GM18502 (cell line): ENCODE data around the gene LCE2A.

Experiments used
- ATAC-seq: cut with Tn5 transposase; IDR thresholded peaks from one replicate; pipeline ENCODE4 v1.9.1; 2021; ENCODE audit warnings: mild to moderate bottlenecking; ENCODE audit not compliant: unreplicated experiment, poor library complexity

Gene LCE2A

DNA sequence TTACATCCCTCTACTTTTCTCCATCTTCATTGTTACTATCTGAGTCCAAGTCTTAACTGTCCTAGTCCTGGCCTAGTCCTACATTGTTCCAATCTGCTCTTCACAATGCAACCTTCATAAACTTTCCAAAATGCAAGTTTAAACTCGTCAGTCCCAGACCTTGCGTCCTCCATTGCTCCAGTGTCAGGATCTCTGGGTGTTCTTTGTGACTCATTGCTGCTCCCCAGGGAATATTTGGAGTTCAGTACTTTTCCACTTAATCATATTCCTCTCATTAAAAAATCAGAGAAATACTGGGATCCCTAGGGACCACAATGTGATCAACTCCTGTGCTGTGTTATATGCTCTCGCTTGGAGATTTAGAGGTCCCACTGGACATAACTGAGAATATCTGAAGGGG, 41.7 kb downstream of the LCE2A start:
- ATAC-seq = no peak

DNA sequence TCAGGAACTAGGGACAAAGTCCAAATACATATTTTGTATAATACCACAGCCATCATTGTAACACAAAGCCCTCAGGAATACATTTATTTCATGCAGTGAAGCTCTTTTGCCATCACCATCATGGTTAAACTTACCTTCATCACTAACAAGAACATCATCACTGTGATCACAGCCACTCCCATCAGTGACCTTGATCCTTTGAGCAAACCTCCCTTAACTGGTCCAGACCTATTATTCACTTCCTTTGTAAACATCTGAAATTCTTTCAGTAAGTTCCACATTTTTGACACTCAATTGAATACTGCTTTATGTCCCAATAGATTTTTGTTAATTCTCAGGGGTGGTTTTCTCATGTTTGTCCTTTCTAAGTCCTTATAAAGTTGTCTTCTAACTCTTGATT, 43.5 kb downstream of the LCE2A start:
- ATAC-seq = no peak

- ATAC-seq = no peak
Measured at GRCh38 chr1:152743371-152744145, 45.4 kb downstream of the LCE2A start.

DNA sequence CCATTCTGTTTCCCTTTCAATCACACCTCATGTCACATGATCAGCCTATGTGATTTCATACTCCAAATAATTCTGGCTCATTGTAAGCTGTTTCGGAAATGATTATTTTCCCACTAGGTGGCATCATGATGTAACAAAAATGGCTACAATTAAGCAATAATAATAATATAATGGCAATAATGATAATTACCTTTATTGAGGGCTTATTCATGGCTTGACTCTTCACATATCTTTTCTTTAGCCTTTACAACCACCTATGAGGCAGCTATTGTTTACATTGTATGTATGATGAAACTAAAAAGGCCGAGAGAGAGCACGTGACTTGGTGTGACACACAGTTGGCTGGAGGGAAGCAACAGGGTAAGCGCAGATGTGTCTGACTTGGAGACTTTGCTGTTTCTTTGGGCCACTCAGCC, 47.2 kb downstream of the LCE2A start:
- ATAC-seq = no peak

DNA sequence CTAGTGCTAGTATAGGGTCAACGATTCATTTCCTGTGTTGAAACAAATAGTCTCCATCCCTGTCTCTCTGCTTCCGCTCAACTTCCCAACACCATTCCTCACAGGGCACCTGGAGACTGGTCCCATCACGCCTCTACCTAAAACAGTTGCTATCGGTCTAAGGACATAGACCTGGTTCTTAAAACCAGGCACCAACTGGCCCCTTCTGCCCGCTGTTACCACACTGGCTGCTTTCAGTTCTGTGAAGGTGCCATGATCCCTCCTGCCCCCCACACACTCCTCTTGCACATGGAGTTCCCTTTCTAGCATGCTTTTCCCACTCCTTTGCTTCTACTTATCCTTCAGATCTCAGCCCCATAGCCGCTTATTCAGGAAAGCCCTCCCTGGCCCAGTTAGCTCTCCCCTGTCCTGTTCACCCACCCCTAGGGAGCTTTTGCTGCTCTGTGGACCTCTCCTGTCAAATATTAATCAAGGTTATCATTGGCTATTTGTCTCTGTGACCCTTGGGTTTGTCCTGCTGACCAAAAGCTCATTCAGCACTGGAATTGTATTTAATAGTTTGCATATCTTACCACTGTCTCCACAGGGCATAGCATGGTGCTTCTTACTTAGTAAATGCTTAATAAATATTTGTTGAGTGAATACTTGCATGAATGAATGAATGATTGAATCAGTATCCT, 47.8 kb downstream of the LCE2A start:
- no peak for ATAC-seq

GRCh38 chr1:152747831-152748230, 49.7 kb downstream of the LCE2A start:
- no peak for ATAC-seq
